SK-N-SH (cell line): Measurements from ENCODE around the gene PNN. TPM values are rescaled to one million over a fixed set of nuclear protein-coding genes. Genes with fewer than 3 reads are reported as not detected.

ENCODE experiments used
- CTCF ChIA-PET: fragments of 300-600, 350-600 bp; formaldehyde crosslinking; extraction: SDS; loops from one replicate; lab custom pipeline; 2021; lab: Yijun Ruan, JAX
- POLR2A ChIA-PET: fragments of 350-600 bp; sonication (Branson Sonifier 250); formaldehyde crosslinking; extraction: SDS; loops from one replicate; lab custom pipeline; 2020; ENCODE audit warnings: antibody characterized with exemption, inconsistent platforms; lab: Yijun Ruan, JAX
- DNase-seq: peaks from one replicate; pipeline ENCODE4 v3.0.0; 2012
- H2AFZ ChIP-seq: fragments of 200-600 bp; sonication (generic); 2 replicates; pipeline ENCODE4 v1.8.1; 2016; ENCODE audit warnings: antibody characterized with exemption, mild to moderate bottlenecking, low read depth
- H3F3A ChIP-seq: fragments of 200-600 bp; sonication (generic); replicated peaks from 2 replicates; pipeline ENCODE3; 2016; ENCODE audit warnings: antibody characterized with exemption, mild to moderate bottlenecking; ENCODE audit not compliant: insufficient read depth
- H3K27ac ChIP-seq, 2 experiments: fragments of 200-500 bp in 1 of 2; fragments of 200-600 bp in 1 of 2; sonication (Bioruptor generic) in 1 of 2; sonication (generic), shearing (Covaris generic) in 1 of 2; 2 replicates each; pipeline versions ENCODE4 v1.5.1 to v1.6.1; 2014 to 2016; ENCODE audit warnings: low read depth in 2 of 2, inconsistent platforms in 1 of 2, low read length in 1 of 2, mild to moderate bottlenecking in 1 of 2, mixed read lengths in 1 of 2
- H3K27me3 ChIP-seq: fragments of 200-600 bp; sonication (generic), shearing (Covaris generic); 2 replicates; pipeline ENCODE4 v1.6.1; 2016; ENCODE audit warnings: mixed run types; ENCODE audit not compliant: insufficient read depth
- H3K36me3 ChIP-seq, 2 experiments: fragments of 200-500 bp in 1 of 2; fragments of 200-600 bp in 1 of 2; sonication (Bioruptor generic) in 1 of 2; sonication (generic) in 1 of 2; replicated peaks in 1 of 2; 2 replicates each; pipeline versions ENCODE3 to v1.5.1; 2014 to 2016; ENCODE audit warnings: low read length in 1 of 2, mild to moderate bottlenecking in 1 of 2; ENCODE audit not compliant: insufficient read depth in 2 of 2, control insufficient read depth in 1 of 2
- H3K4me1 ChIP-seq, 2 experiments: fragments of 200-500 bp in 1 of 2; fragments of 200-600 bp in 1 of 2; sonication (Bioruptor generic) in 1 of 2; sonication (generic), shearing (Covaris generic) in 1 of 2; 2 replicates each; pipeline versions ENCODE4 v1.5.1 to v1.6.1; 2014 to 2016; ENCODE audit warnings: low read depth in 1 of 2, low read length in 1 of 2, mixed run types in 1 of 2; ENCODE audit not compliant: insufficient read depth in 2 of 2, control insufficient read depth in 1 of 2
- H3K4me2 ChIP-seq: fragments of 200-600 bp; sonication (generic), shearing (Covaris generic); 2 replicates; pipeline ENCODE4 v1.6.1; 2017; ENCODE audit warnings: mixed run types
- H3K4me3 ChIP-seq, 2 experiments: fragments of 200-500 bp in 1 of 2; fragments of 200-600 bp in 1 of 2; sonication (Bioruptor generic) in 1 of 2; sonication (generic), shearing (Covaris generic) in 1 of 2; 2 replicates each; pipeline versions ENCODE4 v1.5.1 to v1.8.1; 2014 to 2016; ENCODE audit warnings: low read depth in 2 of 2, inconsistent platforms in 1 of 2, low read length in 1 of 2, mild to moderate bottlenecking in 1 of 2, mixed read lengths in 1 of 2, moderate library complexity in 1 of 2
- H3K79me2 ChIP-seq: fragments of 200-600 bp; sonication (generic); 2 replicates; pipeline ENCODE4 v1.8.1; 2017; ENCODE audit warnings: mild to moderate bottlenecking; ENCODE audit not compliant: insufficient read depth
- H3K9ac ChIP-seq: fragments of 200-600 bp; sonication (generic); 2 replicates; pipeline ENCODE4 v1.6.1; 2017; ENCODE audit warnings: mixed run types
- H3K9me2 ChIP-seq: fragments of 200-600 bp; sonication (generic); 2 replicates; pipeline ENCODE4 v1.6.1; 2017; ENCODE audit warnings: mixed run types
- H3K9me3 ChIP-seq: fragments of 200-600 bp; sonication (generic); 2 replicates; pipeline ENCODE4 v1.6.1; 2017; ENCODE audit warnings: mixed run types, mild to moderate bottlenecking, moderate library complexity
- H4K20me1 ChIP-seq: fragments of 200-600 bp; sonication (generic); 2 replicates; pipeline ENCODE4 v1.6.1; 2017; ENCODE audit warnings: mild to moderate bottlenecking, mixed run types; ENCODE audit not compliant: insufficient read depth
- CHD2 ChIP-seq: fragments of 150-350 bp; IDR thresholded peaks from 2 replicates; pipeline ENCODE4 v1.6.1; 2018; ENCODE audit warnings: low read length; ENCODE audit not compliant: partially characterized antibody
- EZH2phosphoT487 ChIP-seq: fragments of 200-600 bp; sonication (generic); IDR thresholded peaks from 2 replicates; pipeline ENCODE4 v1.6.1; 2017; ENCODE audit warnings: low read depth, mixed run types, mild to moderate bottlenecking, antibody characterized with exemption, moderate library complexity, borderline replicate concordance
- FOSL2 ChIP-seq: IDR thresholded peaks from 2 replicates; pipeline ENCODE4 v1.4.0; 2012; ENCODE audit warnings: low read depth, mild to moderate bottlenecking, moderate library complexity, borderline replicate concordance
- FOXJ3 ChIP-seq: sonication (generic); formaldehyde crosslinking; IDR thresholded peaks from 2 replicates; pipeline ENCODE4 v1.5.1; 2020; ENCODE audit warnings: mild to moderate bottlenecking, missing genetic modification reagents
- GATA2 ChIP-seq: sonication (generic); formaldehyde crosslinking; IDR thresholded peaks from 2 replicates; pipeline ENCODE4 v1.5.0; 2020; ENCODE audit warnings: mild to moderate bottlenecking, missing genetic modification reagents
- MEF2A ChIP-seq: IDR thresholded peaks from 2 replicates; pipeline ENCODE4 v1.4.0; 2012; ENCODE audit warnings: low read depth, borderline replicate concordance
- MXI1 ChIP-seq: IDR thresholded peaks from 2 replicates; pipeline ENCODE4 v1.6.1; 2012; ENCODE audit warnings: mild to moderate bottlenecking, low read depth, low read length, improper control_type of control experiment
- NFIC ChIP-seq: IDR thresholded peaks from 2 replicates; pipeline ENCODE4 v1.4.0; 2012; ENCODE audit warnings: borderline replicate concordance
- POLR2AphosphoS5 ChIP-seq: IDR thresholded peaks from 2 replicates; pipeline ENCODE4 v1.6.1; 2012; ENCODE audit warnings: low read depth, low read length
- RXRA ChIP-seq: IDR thresholded peaks from 2 replicates; pipeline ENCODE4 v1.4.0; 2012; ENCODE audit warnings: low read depth, mild to moderate bottlenecking, borderline replicate concordance
- SMC3 ChIP-seq: IDR thresholded peaks from 2 replicates; pipeline ENCODE4 v1.6.1; 2012; ENCODE audit warnings: low read depth, low read length, improper control_type of control experiment
- TAF1 ChIP-seq: IDR thresholded peaks from 2 replicates; pipeline ENCODE4 v1.6.1; 2012; ENCODE audit warnings: low read depth, mild to moderate bottlenecking, low read length, moderate library complexity, borderline replicate concordance
- TCF12 ChIP-seq: IDR thresholded peaks from 2 replicates; pipeline ENCODE4 v1.4.0; 2012
- YY1 ChIP-seq: IDR thresholded peaks from 2 replicates; pipeline ENCODE4 v1.4.0; 2012; ENCODE audit warnings: low read depth, mild to moderate bottlenecking
- WGBS: methylation state at CpG from one replicate; pipeline ENCODE4 v1.1.6; 2017; ENCODE audit warnings: low lambda C conversion rate; 5-methylcytosine and 5-hydroxymethylcytosine counted together
- polyA plus RNA-seq, 3 experiments: library from polyadenylated mRNA; depleted of rRNA; stranded (reverse); fragments of >200 nt; gene quantifications; 2 replicates each; pipeline ENCODE4 v1.2.3, GENCODE V29; 2012
- TF ChIP-seq, protein P1 (sequence below): fragments of 200-600 bp; sonication (generic); IDR thresholded peaks from 2 replicates; pipeline ENCODE4 v1.6.1; 2017; ENCODE audit warnings: antibody characterized with exemption, mild to moderate bottlenecking, moderate library complexity
- TF ChIP-seq, protein P2 (sequence below): IDR thresholded peaks from 2 replicates; pipeline ENCODE4 v1.6.1; 2012; ENCODE audit warnings: mild to moderate bottlenecking, low read depth, low read length, moderate library complexity
- TF ChIP-seq, protein P3 (sequence below): IDR thresholded peaks from 2 replicates; pipeline ENCODE4 v1.4.0; 2012; ENCODE audit warnings: low read depth, borderline replicate concordance

PNN gene
- polyA plus RNA-seq, 1 of the 3 experiments (the other 2 are of a cell fraction), result 8.8 TPM

DNA sequence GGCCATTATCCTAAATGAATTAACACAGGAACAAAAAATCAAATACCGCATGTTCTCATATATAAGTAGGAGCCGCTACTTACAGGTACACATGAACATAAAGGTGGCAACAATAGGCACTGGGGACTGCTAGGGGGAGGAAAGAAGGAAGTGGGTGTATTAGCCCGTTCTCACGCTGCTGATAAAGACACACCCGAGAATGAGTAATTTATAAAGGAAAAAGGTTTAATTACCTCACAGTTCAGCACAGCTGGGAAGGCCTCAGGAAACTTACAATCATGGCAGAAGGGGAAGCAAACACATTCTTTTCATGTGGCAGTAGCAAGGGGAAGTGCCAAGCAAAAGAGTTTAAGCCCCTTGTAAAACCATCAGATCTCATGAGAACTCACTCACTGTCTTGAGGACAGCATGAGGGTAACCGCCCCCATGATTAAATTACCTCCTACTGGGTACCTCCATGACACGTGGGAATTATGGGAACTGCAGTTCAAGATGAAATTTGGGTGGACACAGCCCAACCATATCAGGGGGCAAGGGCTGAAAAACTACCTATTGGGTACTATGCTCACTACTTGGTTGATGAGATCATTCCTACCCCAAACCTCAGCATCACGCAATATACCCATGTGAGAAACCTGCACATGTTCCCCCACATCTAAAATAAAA is 42.3 kb downstream of the PNN start (continued):
- TF ChIP-seq POLR2AphosphoS5 (no peak), TCF12 (no peak)
- TF ChIP-seq, all 33 proteins: peak for 0

DNA sequence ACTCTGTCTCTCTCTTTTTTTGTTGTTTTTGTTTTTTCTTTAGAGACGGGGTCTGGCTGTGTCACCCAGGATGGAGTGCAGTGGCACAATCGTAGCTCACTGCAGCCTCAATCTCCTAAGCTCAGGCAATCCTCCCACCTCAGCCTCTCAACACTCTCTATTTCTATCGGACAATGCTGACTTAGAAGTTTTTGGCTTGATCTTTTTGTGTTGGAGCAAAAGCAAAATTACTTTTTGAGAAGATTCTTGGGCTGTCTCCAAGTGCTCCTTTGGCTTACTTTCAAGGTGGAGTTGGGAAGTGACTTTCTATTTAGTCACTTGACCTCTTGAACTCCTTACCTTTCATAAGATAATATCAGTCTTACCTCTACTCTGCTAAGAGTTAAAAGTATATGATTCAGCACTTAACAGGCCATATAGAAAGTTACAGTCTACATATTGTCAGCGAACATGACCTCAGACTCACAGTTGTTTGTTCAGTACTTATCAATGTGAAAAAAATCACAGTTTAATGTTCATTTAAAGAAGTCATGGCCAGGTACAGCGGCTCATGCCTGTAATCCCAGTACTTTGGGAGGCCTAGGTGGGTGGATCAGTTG is 43.2 kb downstream of the PNN start:
- DNase-seq, result no peak
- no peak overlapping the region for H3K27ac ChIP-seq
- no peaks in the 10 kb centered on the region for H3K4me1 ChIP-seq
- no peaks in the 10 kb centered on the region for H3K27me3 ChIP-seq
- no peaks in the 10 kb centered on the region for H4K20me1 ChIP-seq
- H3K36me3 ChIP-seq, result no peaks in the 10 kb centered on the region
- H3K4me2 ChIP-seq, result no peak overlapping the region
- H3K9ac ChIP-seq, result no peak overlapping the region
- no peaks in the 10 kb centered on the region for H3F3A ChIP-seq
- H2AFZ ChIP-seq, result no peak overlapping the region
- H3K4me3 ChIP-seq, result no peak overlapping the region
- no peaks in the 10 kb centered on the region for H3K79me2 ChIP-seq
- H3K9me3 ChIP-seq, result no peaks in the 10 kb centered on the region
- H3K9me2 ChIP-seq, result no peaks in the 10 kb centered on the region
- ChIA-PET POLR2A (no interaction called here), CTCF (no interaction called here)
- TF ChIP-seq NFIC (peak; percentile 12; the same call in 1 of the 2 replicates), YY1 (no peak), MXI1 (no peak), FOSL2 (peak; percentile 15; the same call in 1 of the 2 replicates), RXRA (peak; percentile 60; the same call in 1 of the 2 replicates)
- 30% methylated on average over 5 of the region's 5 CpGs for WGBS

DNA sequence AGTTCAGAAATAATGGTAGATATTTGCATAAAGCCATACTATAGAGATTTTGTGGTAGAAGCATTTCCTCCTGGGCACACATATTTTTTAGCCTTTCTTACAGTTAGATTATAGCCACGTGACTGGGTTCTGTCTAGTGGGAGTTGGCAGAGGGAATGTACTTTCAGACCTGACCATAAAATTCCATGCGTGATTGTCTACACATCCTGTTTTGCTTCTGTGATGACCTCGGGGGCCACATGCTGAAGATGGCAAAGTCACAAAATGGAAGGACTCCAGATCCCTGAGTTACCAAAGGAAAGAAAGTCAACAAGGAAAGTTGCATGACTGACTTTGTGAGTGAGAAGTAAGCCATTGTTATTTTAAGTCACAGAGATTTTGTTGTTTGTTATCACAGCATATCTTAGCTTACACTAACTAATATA is 44.0 kb downstream of the PNN start:
- H3K36me3 ChIP-seq, result no peaks in the 10 kb centered on the region
- H3K27ac ChIP-seq, result no peak overlapping the region
- ChIA-PET POLR2A (no interaction called here), CTCF (no interaction called here)
- WGBS, result 60% methylated on average over 3 of the region's 3 CpGs
- no peaks in the 10 kb centered on the region for H3K4me1 ChIP-seq
- no peaks in the 10 kb centered on the region for H3K27me3 ChIP-seq
- no peak overlapping the region for H3K4me2 ChIP-seq
- H3F3A ChIP-seq, result no peaks in the 10 kb centered on the region
- H3K4me3 ChIP-seq, result no peak overlapping the region
- H4K20me1 ChIP-seq, result no peaks in the 10 kb centered on the region
- no peak for DNase-seq
- no peak overlapping the region for H2AFZ ChIP-seq
- no peaks in the 10 kb centered on the region for H3K79me2 ChIP-seq
- no peaks in the 10 kb centered on the region for H3K9me3 ChIP-seq
- no peak overlapping the region for H3K9ac ChIP-seq
- no peaks in the 10 kb centered on the region for H3K9me2 ChIP-seq
- TF ChIP-seq MEF2A (no peak), EZH2phosphoT487 (no peak), FOSL2 (no peak), CHD2 (no peak), GATA2 (no peak), SMC3 (no peak), TAF1 (no peak), MXI1 (no peak), FOXJ3 (CRISPR knock-in tag) (no peak)
- TF ChIP-seq, protein P1, sequence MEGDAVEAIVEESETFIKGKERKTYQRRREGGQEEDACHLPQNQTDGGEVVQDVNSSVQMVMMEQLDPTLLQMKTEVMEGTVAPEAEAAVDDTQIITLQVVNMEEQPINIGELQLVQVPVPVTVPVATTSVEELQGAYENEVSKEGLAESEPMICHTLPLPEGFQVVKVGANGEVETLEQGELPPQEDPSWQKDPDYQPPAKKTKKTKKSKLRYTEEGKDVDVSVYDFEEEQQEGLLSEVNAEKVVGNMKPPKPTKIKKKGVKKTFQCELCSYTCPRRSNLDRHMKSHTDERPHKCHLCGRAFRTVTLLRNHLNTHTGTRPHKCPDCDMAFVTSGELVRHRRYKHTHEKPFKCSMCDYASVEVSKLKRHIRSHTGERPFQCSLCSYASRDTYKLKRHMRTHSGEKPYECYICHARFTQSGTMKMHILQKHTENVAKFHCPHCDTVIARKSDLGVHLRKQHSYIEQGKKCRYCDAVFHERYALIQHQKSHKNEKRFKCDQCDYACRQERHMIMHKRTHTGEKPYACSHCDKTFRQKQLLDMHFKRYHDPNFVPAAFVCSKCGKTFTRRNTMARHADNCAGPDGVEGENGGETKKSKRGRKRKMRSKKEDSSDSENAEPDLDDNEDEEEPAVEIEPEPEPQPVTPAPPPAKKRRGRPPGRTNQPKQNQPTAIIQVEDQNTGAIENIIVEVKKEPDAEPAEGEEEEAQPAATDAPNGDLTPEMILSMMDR, result no peak
- TF ChIP-seq, protein P2, sequence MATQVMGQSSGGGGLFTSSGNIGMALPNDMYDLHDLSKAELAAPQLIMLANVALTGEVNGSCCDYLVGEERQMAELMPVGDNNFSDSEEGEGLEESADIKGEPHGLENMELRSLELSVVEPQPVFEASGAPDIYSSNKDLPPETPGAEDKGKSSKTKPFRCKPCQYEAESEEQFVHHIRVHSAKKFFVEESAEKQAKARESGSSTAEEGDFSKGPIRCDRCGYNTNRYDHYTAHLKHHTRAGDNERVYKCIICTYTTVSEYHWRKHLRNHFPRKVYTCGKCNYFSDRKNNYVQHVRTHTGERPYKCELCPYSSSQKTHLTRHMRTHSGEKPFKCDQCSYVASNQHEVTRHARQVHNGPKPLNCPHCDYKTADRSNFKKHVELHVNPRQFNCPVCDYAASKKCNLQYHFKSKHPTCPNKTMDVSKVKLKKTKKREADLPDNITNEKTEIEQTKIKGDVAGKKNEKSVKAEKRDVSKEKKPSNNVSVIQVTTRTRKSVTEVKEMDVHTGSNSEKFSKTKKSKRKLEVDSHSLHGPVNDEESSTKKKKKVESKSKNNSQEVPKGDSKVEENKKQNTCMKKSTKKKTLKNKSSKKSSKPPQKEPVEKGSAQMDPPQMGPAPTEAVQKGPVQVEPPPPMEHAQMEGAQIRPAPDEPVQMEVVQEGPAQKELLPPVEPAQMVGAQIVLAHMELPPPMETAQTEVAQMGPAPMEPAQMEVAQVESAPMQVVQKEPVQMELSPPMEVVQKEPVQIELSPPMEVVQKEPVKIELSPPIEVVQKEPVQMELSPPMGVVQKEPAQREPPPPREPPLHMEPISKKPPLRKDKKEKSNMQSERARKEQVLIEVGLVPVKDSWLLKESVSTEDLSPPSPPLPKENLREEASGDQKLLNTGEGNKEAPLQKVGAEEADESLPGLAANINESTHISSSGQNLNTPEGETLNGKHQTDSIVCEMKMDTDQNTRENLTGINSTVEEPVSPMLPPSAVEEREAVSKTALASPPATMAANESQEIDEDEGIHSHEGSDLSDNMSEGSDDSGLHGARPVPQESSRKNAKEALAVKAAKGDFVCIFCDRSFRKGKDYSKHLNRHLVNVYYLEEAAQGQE, result no peak
- TF ChIP-seq, protein P3, sequence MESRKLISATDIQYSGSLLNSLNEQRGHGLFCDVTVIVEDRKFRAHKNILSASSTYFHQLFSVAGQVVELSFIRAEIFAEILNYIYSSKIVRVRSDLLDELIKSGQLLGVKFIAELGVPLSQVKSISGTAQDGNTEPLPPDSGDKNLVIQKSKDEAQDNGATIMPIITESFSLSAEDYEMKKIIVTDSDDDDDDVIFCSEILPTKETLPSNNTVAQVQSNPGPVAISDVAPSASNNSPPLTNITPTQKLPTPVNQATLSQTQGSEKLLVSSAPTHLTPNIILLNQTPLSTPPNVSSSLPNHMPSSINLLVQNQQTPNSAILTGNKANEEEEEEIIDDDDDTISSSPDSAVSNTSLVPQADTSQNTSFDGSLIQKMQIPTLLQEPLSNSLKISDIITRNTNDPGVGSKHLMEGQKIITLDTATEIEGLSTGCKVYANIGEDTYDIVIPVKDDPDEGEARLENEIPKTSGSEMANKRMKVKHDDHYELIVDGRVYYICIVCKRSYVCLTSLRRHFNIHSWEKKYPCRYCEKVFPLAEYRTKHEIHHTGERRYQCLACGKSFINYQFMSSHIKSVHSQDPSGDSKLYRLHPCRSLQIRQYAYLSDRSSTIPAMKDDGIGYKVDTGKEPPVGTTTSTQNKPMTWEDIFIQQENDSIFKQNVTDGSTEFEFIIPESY, result no peak
